Measurements from ENCODE around the gene CNKSR3. TPM values are rescaled to one million over a fixed set of nuclear protein-coding genes. Genes with fewer than 3 reads are reported as not detected.
"Not testable (repeated sequence)": the region's sequence is repeated elsewhere in the genome, so short reads cannot be mapped to it uniquely, and the experiment has no call there.

The CNKSR3 gene
- total RNA-seq, 1 donor from 2014 or later: 8.5 TPM

DNA sequence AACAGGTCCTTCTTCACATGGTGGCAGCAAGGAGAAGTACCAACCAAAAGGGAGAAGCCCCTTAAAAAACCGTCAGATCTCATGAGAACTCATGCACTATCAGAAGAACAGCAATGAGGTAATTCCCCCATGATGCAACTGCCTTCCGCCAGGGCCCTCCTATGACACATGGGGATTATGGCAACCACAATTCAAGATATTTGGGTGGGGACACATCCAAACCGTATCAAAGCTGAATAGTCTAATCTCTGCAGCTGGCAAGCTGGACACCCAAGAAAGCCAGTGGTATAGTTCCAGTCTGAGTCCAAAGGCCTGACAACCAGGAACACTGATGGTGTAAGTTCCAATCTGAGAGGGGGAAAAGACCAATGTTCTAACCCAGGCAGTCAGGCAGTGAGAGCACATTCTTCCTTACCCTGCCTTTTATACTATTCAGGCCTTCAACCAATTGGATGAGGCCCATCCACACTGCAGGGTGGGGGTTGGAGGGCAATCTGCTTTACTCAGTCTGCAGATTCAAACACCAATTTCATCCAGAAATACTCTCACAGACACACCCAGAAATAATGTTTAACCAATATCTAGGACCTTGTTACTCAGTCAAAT is 17.9 kb upstream of the CNKSR3 start:
- no peak for DNase-seq

DNA sequence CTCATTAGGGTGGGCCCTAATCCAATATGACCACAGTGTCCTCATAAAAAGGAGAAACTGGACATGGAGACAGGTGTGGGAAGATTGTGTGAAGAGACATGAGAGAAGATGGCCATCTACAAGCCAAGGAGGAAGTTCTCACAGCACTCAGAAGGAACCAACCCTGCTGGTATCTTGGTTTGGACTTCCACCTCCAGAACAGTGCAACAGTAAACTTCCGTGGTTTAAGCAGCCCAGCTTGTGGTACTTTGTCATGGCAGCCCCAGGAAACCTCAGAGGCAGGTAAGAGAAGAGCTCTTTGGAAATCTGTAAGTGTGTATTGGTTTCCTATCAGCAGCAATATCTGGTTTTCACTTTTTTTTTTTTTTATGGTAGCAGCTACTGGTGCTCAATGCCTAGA is 16.5 kb upstream of the CNKSR3 start:
- DNase-seq: no peak

DNA sequence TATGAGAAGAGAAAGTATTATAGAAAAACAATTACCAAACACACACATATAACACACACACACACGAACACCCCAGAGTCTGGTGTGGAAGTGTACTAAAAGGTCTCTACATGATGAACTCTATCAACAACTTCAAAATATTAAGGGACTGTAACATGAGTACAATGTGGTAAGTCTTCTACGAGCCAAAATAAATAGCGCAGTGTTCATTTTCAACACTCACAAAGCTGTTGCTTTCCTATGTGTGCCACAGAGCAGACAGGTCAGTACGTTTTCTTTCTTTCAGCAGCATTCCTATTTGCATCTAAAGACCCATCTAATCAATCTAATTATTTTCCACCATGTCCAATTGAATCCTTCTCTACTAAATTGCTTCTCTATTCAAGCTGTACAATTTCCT is 12.1 kb upstream of the CNKSR3 start:
- no peak for DNase-seq

DNA sequence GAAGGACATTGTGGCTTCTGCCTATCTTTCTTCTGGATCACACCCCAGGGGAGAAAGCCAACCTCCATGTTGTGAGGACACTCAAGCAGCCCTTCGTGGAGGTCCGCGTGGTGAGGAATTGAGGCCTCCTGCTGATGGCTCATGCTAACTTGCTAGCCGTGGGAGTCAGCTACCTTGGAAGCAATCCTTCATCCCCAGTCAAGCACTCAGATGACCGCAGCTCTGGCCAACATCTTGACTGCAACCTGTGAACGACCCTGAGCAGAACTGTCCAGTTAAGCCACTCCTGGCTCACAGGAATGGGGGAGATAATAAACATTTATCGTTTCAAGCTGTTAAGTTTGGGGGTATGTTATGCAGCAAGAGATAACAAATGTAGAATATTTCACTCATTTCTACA is 10.9 kb upstream of the CNKSR3 start:
- no peak for DNase-seq

DNA sequence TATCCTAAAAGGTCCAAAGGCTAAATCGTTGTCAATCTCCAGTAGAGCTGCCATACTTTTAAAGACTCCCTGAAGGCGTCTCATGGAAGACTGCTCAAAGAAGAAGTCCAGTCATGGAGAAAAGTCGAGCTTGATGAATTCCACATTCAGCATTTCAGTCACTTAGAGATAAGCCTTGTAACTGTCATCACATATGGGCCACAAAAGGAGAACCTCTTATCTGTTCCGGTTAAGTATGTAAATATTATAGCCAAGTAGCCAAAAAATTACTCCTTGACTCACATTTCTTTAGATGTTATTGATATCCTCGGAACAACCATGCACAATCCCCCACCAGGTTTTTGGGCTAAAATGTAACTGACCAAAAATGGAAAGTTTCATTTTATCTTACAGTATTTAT is 9.8 kb upstream of the CNKSR3 start:
- DNase-seq: no peak

DNA sequence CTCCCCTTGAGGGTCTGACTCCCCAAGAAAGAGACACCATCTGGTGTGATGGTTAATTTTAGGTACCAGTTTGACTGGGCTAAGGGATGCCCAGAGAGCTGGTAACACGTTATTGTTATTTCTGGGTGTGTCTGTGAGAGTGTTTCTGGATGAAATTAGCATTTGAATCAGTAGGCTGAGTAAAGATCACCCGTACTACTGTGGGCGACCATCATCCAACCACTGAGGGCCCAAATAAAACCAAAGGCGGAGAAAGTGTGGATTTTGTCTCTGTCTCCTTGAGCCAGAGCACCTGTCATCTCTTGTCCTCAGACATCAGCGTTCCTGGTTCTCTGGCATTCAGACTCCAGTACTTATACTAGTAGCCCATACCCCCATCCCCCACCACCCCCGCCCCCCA is 7.9 kb upstream of the CNKSR3 start:
- DNase-seq: no peak

DNA sequence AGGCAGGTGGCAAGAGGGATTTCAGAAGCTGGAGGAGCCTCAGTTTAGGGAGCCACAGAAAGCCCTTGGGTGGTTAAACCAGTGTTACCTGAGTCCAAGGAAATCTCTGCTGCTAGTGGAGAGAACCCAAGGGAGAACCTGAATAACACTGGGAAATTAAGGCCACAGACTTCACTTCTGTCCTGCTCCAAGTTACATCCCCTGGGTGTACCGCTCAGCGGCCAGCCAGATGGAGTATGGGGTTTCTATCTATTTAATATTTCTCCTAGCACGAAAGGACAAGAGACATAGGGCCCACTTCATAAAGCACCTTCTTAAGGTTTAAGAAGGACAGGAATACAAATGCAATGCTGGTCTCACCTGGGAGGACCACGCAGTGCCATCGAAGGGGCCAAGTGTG is 5.8 kb upstream of the CNKSR3 start:
- DNase-seq: no peak

DNA sequence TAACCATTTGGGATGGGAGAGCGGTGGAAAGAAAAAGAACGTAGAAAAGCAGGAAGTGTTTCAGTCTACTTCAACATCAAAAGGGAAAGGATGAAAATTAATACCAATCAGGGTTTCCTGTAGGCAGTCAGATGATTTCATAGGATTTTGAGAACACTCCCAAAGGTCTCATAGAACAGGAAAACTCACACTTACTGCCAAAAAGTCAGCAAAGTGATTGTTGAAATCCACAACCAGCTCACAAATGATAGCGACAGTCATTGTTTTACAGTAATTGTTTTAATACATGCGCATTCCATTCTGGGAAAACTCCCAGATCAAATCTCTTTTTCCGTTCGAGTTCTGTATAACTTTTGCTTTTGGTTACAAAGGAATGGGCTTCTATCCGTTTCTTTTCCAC is 5.3 kb upstream of the CNKSR3 start:
- DNase-seq: peak; percentile 64

DNA sequence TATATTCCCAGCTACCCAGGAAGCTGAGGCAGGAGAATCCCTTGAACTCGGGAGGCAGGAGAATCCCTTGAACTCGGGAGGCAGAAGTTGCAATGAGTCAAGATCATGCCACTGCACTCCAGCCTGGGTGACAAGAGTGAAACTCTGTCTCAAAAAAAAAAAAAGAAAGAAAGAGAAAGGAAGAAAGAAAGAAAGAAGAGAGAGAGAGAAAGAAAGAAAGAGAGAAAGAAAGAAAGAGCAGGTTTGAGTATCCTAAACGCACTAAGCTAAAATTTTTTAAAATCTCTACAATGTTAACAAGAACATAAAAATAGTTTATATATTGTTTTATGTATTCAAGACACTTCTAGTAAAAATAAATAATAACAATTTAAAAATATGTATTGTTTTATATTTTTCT is 4.6 kb upstream of the CNKSR3 start:
- DNase-seq: not testable (repeated sequence)

DNA sequence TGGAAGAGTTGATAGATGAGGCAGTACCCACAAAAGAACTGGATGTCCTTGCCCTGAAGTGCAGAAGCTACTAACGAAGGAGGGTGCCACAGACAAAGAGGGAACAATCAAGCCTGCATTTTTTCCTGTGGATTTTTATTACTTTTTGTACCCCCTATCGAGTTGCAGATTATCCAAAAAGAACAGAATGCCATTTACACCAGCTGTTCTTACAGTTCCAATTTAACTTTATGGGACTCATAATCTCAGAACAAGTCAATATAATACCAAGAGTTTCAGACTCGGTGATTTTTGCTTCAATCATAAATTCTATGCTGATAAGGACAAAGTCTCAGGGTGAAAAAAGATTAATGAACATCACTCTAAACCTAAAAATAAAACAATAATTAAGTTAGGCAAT is 4.0 kb upstream of the CNKSR3 start:
- DNase-seq: no peak

DNA sequence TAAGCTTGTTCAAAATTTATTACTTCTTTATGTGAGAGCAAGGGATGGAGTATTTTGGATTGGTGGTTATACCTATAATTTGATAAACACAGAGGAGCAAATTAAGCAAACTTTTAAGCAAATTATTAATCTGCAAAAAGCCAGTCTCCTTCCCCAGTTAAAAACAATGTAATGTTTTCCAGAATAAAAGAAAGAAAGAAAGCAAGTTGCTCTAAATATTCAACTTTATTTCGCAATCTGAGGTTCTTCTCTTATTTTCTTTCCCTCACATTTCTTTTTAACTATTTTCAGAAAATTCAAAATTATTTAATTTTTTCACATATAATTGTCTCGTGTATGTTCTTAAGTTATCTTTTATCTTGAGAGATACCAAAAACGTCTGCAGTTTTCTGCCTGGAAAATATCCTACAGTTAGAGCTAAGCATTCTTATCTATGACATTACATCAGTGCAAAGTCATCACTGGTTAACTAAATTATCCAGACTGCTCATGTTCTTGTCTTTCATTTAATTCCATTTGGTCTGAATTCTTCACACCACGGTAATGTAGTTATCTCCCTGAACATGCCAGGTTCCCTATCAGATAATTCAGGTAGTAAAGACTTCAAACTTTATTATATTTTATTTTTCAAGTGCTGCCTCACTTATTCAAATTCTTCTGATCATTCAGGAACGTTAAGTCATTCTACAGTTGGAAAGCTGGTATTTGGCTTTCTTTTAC is 3.3 kb upstream of the CNKSR3 start:
- no peak for DNase-seq

DNA sequence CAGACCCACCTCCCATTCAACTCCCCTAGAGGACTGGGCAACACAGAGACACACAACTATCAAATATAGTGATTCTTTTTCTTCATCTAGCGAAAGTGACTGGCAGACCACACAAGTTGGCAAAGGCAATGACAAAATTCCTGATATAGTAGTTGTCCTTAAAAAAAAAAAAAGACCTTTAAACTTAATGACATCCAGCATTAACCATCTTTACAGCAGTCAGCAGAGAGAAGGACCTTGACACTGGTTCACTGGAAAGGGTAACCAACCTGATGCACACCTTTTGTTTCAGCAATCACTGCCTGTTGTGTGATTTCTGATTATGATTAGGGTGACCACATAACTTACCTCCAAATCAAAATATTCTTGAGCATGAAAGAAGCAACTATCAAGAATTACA is 1.7 kb upstream of the CNKSR3 start:
- DNase-seq: no peak

DNA sequence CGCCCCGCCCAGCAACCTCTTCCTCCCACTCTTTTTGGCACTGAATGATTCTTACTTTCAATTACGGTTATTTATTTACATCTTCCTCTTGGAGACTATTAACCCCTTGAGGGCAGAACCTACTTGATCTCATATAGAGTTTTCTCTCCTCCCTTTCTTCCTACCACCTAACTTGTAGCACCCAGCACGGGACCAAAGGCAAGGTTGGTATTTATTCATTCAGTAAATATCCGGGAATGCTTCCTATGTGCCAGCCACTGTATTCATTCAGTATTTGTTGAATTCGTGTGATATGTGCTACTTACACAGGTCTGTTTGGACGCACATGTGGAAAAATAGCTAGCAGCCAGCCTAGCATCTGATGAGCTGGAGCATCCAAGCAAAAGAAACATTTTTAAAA is 1.3 kb upstream of the CNKSR3 start:
- DNase-seq: peak; percentile 61

DNA sequence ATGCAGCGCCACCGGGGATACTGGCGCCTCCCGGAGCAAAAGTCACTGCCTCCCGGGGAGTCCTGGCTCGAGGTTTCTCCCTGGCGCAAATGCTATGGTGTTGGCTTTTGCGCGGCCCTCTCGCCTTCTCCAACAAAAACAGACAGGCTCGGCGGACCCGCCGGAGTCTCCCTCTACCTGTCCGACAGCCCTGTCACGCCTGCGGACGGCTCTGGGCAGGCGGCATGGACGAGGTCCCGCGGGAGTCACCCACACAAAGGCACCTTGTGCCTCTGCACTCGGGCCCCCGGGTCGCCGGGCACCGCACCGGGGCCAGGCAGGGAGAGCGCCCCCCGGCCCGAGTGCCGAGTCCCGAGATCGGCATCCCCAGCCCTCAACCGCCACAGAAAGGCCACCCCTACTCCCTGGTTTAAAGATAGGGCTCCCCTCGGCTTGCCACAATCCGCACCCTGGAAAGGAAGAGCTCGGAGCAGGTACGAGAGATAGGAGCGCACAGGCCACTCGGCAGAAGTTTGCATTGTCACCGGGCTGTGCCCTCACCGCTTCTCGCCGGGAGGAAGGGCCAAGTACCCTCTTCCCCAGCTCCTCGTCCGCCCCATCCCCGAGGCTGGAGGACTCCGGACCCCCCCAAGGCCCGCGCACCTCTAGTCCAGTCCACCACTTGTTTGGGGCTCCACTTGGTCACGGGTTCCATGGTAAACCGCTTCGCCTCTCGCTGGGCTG is 903 bp downstream of the CNKSR3 start:
- DNase-seq: no peak

DNA sequence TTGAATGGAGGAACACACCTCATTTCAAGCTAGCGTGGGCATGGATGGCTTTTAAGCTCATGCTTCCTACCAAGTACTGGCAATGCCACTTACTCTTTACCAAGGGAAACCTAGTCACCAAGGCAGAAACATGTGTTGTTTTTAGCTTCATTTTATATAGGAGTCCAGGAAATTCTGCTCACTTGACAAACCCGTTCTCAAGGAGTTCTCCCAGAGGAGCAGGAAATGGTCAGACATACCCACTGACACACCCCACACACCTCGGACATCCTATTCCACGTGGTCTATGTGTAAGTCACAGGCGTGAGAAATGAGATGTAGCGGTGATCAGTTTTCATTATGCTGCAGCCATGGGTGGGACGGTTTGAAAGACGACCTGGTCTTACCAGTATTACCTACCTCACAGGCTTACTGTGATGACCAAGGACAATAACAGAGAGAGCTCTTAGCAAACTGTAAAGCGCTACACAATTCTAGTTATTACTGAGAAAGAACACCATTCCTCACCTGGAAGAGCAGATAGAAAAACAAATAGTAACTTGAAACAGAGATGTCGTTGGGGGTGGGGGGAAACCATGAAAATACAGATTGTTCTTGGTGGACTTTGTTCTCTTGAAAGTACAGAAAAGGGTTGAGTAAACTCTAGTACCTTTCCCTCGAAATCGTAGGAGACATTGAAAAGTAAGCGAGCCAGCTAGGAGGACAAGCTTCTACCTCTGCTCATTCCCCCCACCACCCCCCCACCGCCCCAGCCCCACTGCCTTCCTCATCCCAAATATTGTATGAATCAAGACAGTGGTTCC is 1.7 kb downstream of the CNKSR3 start:
- no peak for DNase-seq

DNA sequence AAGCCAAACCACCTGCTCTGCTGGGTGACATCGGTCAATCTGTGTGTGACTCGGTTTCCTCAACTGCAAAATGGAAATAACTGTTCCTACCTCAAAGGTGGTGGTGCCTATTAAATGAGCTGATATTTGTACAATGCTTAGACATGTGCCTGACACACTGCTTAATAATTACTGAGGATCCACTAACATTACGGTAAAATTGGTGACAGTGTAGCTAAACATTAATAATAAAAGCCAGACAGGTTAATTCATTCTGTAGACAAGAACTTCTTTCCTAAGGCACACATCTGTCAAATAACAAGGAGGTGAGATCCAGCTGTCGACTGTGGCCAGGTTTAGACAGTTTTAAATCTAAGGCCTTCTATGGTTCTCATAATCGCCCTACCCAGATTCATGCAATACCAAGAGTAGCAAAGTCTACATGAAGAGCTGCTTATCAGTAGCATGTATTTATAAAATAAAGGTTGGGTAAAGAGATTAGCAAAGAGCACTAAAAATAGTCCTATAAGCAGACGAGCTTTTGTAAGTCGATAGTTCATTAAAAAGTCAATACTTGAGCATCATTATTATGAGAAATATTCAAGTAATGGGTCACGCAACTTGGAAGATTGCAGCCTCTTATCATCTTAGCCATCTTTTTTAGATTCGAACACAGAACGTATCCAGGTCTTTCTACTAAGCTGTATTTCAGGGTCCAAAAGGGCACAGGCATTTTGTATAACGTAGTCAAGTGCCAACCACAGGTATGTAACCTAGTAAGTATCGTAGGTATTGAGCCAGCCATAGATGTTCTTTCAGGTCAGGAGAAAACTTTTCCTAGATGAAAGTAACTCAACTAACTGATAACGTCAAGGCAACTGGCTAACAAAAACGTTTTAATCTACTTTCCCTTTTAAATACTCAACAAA is 3.2 kb downstream of the CNKSR3 start:
- DNase-seq: no peak

DNA sequence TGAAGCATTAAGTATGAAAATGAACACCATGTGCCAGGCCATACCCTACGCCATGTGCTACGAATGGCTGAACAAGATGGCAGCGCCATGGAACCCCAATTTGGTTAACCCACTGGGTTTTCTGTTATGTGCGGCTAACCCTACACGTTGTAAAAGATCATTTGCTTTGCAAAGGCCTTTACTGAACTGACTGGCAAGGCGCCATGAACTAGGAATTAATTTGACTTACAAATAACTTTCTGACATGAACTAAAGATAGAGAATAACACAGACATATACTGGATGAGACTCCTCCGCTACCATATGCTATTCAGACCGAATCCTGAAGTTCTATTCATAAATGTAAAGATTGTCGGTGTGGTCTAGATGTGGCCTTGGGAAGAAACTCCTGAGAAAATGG is 3.9 kb downstream of the CNKSR3 start:
- no peak for DNase-seq

DNA sequence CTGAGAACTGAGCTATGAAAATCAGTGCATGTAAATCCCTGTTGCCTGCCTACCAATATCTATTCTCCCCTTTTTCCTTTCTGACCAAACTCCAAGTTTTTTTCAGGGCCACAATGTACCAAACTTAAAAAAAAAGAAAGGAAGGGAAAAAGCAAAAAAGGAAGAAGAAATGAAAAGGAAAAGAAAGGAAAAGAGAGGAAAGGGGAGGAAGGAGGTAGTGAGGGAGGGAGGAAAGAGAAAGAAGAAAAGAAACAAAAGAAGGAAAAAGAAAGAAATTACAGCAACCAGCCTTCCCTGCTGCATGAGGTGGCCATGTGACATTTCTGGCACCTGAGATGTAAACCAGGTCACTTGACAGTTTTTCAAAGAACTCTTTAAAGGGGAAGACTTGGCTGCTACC is 4.4 kb downstream of the CNKSR3 start:
- DNase-seq: no peak

DNA sequence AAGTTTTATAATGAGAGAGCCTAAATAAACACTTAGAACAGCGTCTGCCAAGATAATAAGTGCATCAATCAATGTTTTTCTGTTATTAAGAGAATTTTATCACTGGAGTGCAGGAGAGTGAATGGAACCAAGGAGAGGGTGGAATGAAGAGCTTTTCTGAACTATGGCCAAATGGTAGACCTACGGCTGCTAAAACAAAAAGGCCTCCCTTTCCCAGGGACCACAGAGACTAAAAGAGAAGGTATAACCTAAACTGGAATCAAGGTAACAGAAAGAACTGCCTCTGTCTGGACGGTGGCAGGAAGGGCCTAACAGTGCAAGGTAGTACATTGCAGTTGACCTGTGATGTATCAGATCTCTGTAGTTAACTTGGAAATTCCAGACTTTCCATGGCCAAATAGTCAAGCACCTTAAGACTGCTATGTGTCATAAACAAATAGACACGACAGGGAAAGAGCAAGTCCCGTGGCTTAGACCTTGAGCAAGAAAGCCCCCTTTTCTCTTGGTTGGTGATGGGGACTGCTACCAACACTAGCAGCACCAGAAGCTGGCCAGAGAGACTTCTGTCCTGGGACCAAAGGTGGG is 5.5 kb downstream of the CNKSR3 start:
- DNase-seq: no peak

DNA sequence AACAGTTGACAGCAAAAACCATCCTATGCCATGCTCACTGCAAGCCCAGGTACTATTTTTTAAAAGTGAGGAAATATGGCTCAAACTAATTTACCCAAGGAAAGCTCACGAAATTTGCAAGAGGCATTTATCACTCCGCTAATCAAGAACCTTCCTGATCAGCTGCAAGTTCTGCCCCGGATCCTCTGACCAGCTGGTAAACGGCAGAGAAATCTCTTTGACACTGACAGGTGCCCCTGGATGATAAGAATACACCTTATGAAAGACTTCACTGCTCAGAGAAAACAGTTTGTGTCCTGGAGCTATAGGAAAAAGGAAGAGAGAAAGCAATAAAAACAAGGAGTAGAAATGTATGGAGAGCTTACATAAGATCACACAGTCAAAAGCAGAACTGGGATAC is 6.4 kb downstream of the CNKSR3 start:
- no peak for DNase-seq

DNA sequence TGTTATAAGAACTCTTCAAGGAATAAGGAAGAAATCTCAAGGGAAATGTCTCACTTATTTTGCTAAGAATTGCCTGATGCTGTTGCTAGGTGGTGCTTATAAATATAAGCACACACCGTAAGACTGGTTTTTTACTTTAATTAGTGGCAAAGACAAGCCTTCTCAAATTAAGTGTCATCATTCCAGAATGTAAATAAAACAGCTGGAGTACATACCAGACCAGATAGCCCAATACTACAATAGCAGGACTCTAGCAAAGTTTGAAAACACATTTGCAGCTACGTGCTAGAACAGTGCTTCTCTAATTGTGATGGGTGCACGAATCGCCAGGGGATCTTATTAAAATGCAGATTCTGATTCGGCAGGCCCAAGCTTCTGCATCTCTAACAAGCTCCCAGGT is 6.8 kb downstream of the CNKSR3 start:
- no peak for DNase-seq

DNA sequence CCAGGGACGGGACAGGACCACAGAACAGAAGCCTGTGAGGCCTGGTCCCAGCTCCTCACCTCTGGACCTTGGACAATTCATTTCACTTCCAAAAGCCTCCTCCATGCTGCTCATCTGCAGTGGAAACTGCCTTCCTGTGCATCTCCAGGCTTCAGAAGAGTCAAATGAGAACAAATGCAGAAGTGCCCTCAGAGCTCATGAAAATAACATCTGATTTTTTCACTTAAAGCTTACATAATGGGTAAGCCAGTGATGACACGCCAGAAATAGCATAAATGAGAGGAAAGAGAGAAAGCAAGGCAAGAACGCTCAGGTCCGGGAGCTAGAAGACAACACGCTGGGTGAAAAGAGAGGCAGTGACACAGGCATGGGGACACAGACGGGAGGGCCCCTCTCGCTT is 7.9 kb downstream of the CNKSR3 start:
- no peak for DNase-seq

All from skin of body (tissue), 2 donors.